ENCODE data around the gene ZRANB3. TPM values are rescaled to one million over a fixed set of nuclear protein-coding genes. Genes with fewer than 3 reads are reported as not detected.

Gene ZRANB3
- total RNA-seq, 1 experiment from 2014 or later, result 15.9 TPM

- ChIA-PET CTCF (no interaction called here), POLR2A (no interaction called here)
- Mint-ChIP-seq H3K27ac (no peak overlapping the region), H3K27me3 (ENCODE audit: low read depth) (no peaks in the 10 kb centered on the region), H3K36me3 (peaks cover 28% of the 10 kb centered on the region), H3K4me1 (no peaks in the 10 kb centered on the region), H3K4me3 (no peak overlapping the region), H3K9me3 (peaks cover 15% of the 10 kb centered on the region)
- ATAC-seq (no peak), DNase-seq (ENCODE audit: low spot score) (no peak)
- TF ChIP-seq JUN (CRISPR knock-in tag; IDR thresholded peaks at IDR 0.05) (no peak), GABPB1 (CRISPR knock-in tag; IDR thresholded peaks at IDR 0.05) (no peak), NFATC4 (CRISPR knock-in tag; IDR thresholded peaks at IDR 0.05) (no peak), CTCF (IDR thresholded peaks at IDR 0.05) (no peak), FOXP1 (CRISPR knock-in tag; IDR thresholded peaks at IDR 0.05; ENCODE audit: borderline replicate concordance) (no peak), ATF1 (CRISPR knock-in tag; IDR thresholded peaks at IDR 0.05) (no peak), SP1 (CRISPR knock-in tag; conservative IDR thresholded peaks at IDR 0.05) (no peak), TEAD1 (CRISPR knock-in tag; IDR thresholded peaks at IDR 0.05) (no peak), KAT7 (CRISPR knock-in tag; IDR thresholded peaks at IDR 0.05; ENCODE audit: borderline replicate concordance) (no peak), MLX (CRISPR knock-in tag; IDR thresholded peaks at IDR 0.05) (no peak)
- TF ChIP-seq, protein P1, sequence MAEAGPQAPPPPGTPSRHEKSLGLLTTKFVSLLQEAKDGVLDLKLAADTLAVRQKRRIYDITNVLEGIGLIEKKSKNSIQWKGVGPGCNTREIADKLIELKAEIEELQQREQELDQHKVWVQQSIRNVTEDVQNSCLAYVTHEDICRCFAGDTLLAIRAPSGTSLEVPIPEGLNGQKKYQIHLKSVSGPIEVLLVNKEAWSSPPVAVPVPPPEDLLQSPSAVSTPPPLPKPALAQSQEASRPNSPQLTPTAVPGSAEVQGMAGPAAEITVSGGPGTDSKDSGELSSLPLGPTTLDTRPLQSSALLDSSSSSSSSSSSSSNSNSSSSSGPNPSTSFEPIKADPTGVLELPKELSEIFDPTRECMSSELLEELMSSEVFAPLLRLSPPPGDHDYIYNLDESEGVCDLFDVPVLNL (CRISPR knock-in tag; IDR thresholded peaks at IDR 0.05; ENCODE audit: borderline replicate concordance, low read depth), result no peak
- TF ChIP-seq, protein P2, sequence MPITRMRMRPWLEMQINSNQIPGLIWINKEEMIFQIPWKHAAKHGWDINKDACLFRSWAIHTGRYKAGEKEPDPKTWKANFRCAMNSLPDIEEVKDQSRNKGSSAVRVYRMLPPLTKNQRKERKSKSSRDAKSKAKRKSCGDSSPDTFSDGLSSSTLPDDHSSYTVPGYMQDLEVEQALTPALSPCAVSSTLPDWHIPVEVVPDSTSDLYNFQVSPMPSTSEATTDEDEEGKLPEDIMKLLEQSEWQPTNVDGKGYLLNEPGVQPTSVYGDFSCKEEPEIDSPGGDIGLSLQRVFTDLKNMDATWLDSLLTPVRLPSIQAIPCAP (CRISPR knock-in tag; IDR thresholded peaks at IDR 0.05), result no peak
- TF ChIP-seq, protein P3, sequence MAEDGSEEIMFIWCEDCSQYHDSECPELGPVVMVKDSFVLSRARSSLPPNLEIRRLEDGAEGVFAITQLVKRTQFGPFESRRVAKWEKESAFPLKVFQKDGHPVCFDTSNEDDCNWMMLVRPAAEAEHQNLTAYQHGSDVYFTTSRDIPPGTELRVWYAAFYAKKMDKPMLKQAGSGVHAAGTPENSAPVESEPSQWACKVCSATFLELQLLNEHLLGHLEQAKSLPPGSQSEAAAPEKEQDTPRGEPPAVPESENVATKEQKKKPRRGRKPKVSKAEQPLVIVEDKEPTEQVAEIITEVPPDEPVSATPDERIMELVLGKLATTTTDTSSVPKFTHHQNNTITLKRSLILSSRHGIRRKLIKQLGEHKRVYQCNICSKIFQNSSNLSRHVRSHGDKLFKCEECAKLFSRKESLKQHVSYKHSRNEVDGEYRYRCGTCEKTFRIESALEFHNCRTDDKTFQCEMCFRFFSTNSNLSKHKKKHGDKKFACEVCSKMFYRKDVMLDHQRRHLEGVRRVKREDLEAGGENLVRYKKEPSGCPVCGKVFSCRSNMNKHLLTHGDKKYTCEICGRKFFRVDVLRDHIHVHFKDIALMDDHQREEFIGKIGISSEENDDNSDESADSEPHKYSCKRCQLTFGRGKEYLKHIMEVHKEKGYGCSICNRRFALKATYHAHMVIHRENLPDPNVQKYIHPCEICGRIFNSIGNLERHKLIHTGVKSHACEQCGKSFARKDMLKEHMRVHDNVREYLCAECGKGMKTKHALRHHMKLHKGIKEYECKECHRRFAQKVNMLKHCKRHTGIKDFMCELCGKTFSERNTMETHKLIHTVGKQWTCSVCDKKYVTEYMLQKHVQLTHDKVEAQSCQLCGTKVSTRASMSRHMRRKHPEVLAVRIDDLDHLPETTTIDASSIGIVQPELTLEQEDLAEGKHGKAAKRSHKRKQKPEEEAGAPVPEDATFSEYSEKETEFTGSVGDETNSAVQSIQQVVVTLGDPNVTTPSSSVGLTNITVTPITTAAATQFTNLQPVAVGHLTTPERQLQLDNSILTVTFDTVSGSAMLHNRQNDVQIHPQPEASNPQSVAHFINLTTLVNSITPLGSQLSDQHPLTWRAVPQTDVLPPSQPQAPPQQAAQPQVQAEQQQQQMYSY (CRISPR knock-in tag; IDR thresholded peaks at IDR 0.05), result no peak
Observed at GRCh38 chr2:135099802-135100483, 431.1 kb downstream of the ZRANB3 start.

GRCh38 chr2:135097532-135098231 is 433.3 kb downstream of the ZRANB3 start:
- peaks cover 17% of the 10 kb centered on the region; the same call in 1 of the 2 replicates for H3K36me3 Mint-ChIP-seq
- H3K4me3 Mint-ChIP-seq, result no peak overlapping the region
- H3K27me3 Mint-ChIP-seq (ENCODE audit: low read depth), result no peaks in the 10 kb centered on the region
- H3K9me3 Mint-ChIP-seq, result no peaks in the 10 kb centered on the region
- H3K27ac Mint-ChIP-seq, result no peak overlapping the region
- ATAC-seq, result no peak
- DNase-seq (ENCODE audit: low spot score), result no peak
- H3K4me1 Mint-ChIP-seq, result no peaks in the 10 kb centered on the region
- ChIA-PET POLR2A (no interaction called here), CTCF (interaction anchor here (1.4 kb wide), 1 partner anchor 647 kb away, joined by 4 read pairs; no protein-coding TSS in a partner anchor)
- TF ChIP-seq, protein P4, sequence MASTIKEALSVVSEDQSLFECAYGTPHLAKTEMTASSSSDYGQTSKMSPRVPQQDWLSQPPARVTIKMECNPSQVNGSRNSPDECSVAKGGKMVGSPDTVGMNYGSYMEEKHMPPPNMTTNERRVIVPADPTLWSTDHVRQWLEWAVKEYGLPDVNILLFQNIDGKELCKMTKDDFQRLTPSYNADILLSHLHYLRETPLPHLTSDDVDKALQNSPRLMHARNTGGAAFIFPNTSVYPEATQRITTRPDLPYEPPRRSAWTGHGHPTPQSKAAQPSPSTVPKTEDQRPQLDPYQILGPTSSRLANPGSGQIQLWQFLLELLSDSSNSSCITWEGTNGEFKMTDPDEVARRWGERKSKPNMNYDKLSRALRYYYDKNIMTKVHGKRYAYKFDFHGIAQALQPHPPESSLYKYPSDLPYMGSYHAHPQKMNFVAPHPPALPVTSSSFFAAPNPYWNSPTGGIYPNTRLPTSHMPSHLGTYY (CRISPR knock-in tag; IDR thresholded peaks at IDR 0.05), result no peak
- TF ChIP-seq NFYB (CRISPR knock-in tag; conservative IDR thresholded peaks at IDR 0.05; ENCODE audit: low read depth) (no peak), GABPB1 (CRISPR knock-in tag; IDR thresholded peaks at IDR 0.05) (no peak), TEAD1 (CRISPR knock-in tag; IDR thresholded peaks at IDR 0.05) (no peak)
